Panc1 (cell line): ENCODE measurements around the gene CEP57.

ENCODE experiments used
- CTCF ChIP-seq: fragments of 450-650 bp; IDR thresholded peaks from 2 replicates; pipeline ENCODE4 v1.5.1; 2017; ENCODE audit warnings: mild to moderate bottlenecking
- POLR2AphosphoS5 ChIP-seq: IDR thresholded peaks from 2 replicates; pipeline ENCODE4 v1.6.1; 2012; ENCODE audit warnings: mild to moderate bottlenecking, low read depth, low read length, moderate library complexity
- REST ChIP-seq, 2 experiments: IDR thresholded peaks; 2 replicates each; pipeline ENCODE4 v1.6.1; 2011 to 2012; ENCODE audit warnings: low read depth in 2 of 2, control low read depth in 1 of 2, low read length in 1 of 2, mild to moderate bottlenecking in 1 of 2, moderate library complexity in 1 of 2; ENCODE audit not compliant: insufficient read depth in 1 of 2
- SIN3A ChIP-seq: IDR thresholded peaks from 2 replicates; pipeline ENCODE4 v1.6.1; 2012; ENCODE audit warnings: low read depth, mild to moderate bottlenecking, low read length, moderate library complexity, borderline replicate concordance; ENCODE audit not compliant: insufficient read depth
- TCF7L2 ChIP-seq: IDR thresholded peaks from 2 replicates; pipeline ENCODE4 v1.6.1; 2011; ENCODE audit warnings: mild to moderate bottlenecking, low read depth, low read length, inconsistent platforms

- TF ChIP-seq POLR2AphosphoS5 (no peak), CTCF (no peak), REST (IDR thresholded peaks at IDR 0.05; ENCODE audit: insufficient read depth in 1 of 2, low read depth in 2 of 2, low read length in 1 of 2) (no peak), TCF7L2 (no peak), SIN3A (no peak)
Measured at GRCh38 chr11:95791709-95792033, 1.4 kb downstream of the CEP57 start.
